Neural progenitor cell (in vitro differentiated cells): Measurements from ENCODE around the gene NTRK3. TPM values are rescaled to one million over a fixed set of nuclear protein-coding genes. Genes with fewer than 3 reads are reported as not detected.

Source experiments
- DNase-seq: peaks from one replicate; pipeline ENCODE4 v3.0.0-alpha.2; 2016; ENCODE audit warnings: low spot score
- H2AFZ ChIP-seq: fragments of 200-600 bp; sonication (generic); replicated peaks from 2 replicates; pipeline ENCODE4 v1.6.1; 2016; ENCODE audit warnings: antibody characterized with exemption
- H3F3A ChIP-seq: fragments of 200-600 bp; sonication (generic); 2 replicates; pipeline ENCODE4 v1.6.1; 2016; ENCODE audit warnings: antibody characterized with exemption, low read depth
- H3K27ac ChIP-seq: fragments of 200-600 bp; sonication (generic); 2 replicates; pipeline ENCODE4 v1.5.1; 2016; ENCODE audit warnings: mild to moderate bottlenecking
- H3K27me3 ChIP-seq: fragments of 200-600 bp; sonication (generic); 2 replicates; pipeline ENCODE4 v1.6.1; 2016; ENCODE audit warnings: mild to moderate bottlenecking, moderate library complexity
- H3K36me3 ChIP-seq: fragments of 200-600 bp; sonication (generic); 2 replicates; pipeline ENCODE4 v1.5.1; 2016
- H3K4me1 ChIP-seq: fragments of 200-600 bp; sonication (generic); 2 replicates; pipeline ENCODE4 v1.6.1; 2016; ENCODE audit warnings: mixed run types
- H3K4me2 ChIP-seq: fragments of 200-600 bp; sonication (generic); 2 replicates; pipeline ENCODE4 v1.6.1; 2016
- H3K4me3 ChIP-seq: fragments of 200-600 bp; sonication (generic); 2 replicates; pipeline ENCODE4 v1.5.1; 2016
- H3K79me2 ChIP-seq: fragments of 200-600 bp; sonication (generic); 2 replicates; pipeline ENCODE4 v1.6.1; 2016; ENCODE audit warnings: low read depth
- H3K9ac ChIP-seq: fragments of 200-600 bp; sonication (generic); 2 replicates; pipeline ENCODE4 v1.6.1; 2016
- H3K9me3 ChIP-seq: fragments of 200-600 bp; sonication (generic); 2 replicates; pipeline ENCODE4 v1.5.1; 2016; ENCODE audit warnings: low read depth
- H4K20me1 ChIP-seq: fragments of 200-600 bp; sonication (generic); 2 replicates; pipeline ENCODE4 v1.6.1; 2016; ENCODE audit warnings: low read depth
- H3K27ac Mint-ChIP-seq: 3 replicates; pipeline ENCODE4 v1.8.0; 2021; ENCODE audit warnings: mixed read lengths
- H3K27me3 Mint-ChIP-seq: 2 replicates; pipeline ENCODE4 v1.8.0; 2022; ENCODE audit warnings: low read depth, mild to moderate bottlenecking, inconsistent platforms, moderate library complexity, mixed read lengths; ENCODE audit not compliant: insufficient read depth
- H3K36me3 Mint-ChIP-seq: 3 replicates; pipeline ENCODE4 v1.8.0; 2021; ENCODE audit warnings: mixed read lengths
- H3K4me1 Mint-ChIP-seq: 3 replicates; pipeline ENCODE4 v1.8.0; 2021; ENCODE audit warnings: mixed read lengths
- H3K4me3 Mint-ChIP-seq: 3 replicates; pipeline ENCODE4 v1.8.0; 2021; ENCODE audit warnings: mild to moderate bottlenecking, moderate library complexity, mixed read lengths
- H3K9me3 Mint-ChIP-seq: 3 replicates; pipeline ENCODE4 v1.8.0; 2020; ENCODE audit warnings: mixed read lengths
- EZH2 ChIP-seq: fragments of 200-600 bp; sonication (generic); IDR thresholded peaks from 2 replicates; pipeline ENCODE4 v1.6.1; 2017; ENCODE audit warnings: antibody characterized with exemption, mild to moderate bottlenecking, moderate library complexity
- EZH2phosphoT487 ChIP-seq: fragments of 200-600 bp; sonication (generic); IDR thresholded peaks from 2 replicates; pipeline ENCODE4 v1.6.1; 2017; ENCODE audit warnings: antibody characterized with exemption
- total RNA-seq: library from RNA; depleted of rRNA; stranded (reverse); fragments of >200 nt; gene quantifications from 2 replicates; pipeline ENCODE4 v1.2.3, GENCODE V29; 2015; ENCODE audit warnings: low replicate concordance
- TF ChIP-seq, protein P1 (sequence below): fragments of 200-600 bp; sonication (generic); IDR thresholded peaks from 2 replicates; pipeline ENCODE4 v1.5.1; 2017; ENCODE audit warnings: antibody characterized with exemption, mild to moderate bottlenecking

Gene NTRK3
- total RNA-seq, 1 donor from 2014 or later = 2.0 TPM

DNA sequence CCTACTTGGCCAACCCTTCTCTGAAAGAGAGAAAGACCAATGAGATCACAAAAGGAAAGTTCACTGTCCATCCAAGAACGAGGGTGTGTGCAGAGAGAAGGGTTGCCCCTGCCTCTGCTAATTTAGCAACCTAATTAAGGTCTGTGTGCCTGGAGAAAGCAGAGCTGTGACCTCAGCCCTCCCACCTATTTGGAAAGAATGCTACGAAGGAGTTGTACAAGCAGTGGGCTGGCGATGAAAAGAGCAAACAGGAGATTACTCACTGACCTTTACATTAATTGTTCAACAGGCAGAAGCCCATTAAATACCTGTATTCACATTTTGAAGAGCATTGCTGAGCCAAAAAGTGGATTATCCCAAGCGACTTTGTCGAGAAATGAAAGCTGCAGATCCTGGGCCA is 314.9 kb downstream of the NTRK3 start:
- Mint-ChIP-seq H3K4me1 (peaks cover 17% of the 10 kb centered on the region), H3K27ac (no peak overlapping the region), H3K9me3 (peaks cover 2% of the 10 kb centered on the region), H3K4me3 (no peak overlapping the region), H3K36me3 (no peaks in the 10 kb centered on the region), H3K27me3 (peaks cover 17% of the 10 kb centered on the region)
- peaks cover 8% of the 10 kb centered on the region for H3K4me1 ChIP-seq
- DNase-seq = peak; percentile 55
- H3K27me3 ChIP-seq = peaks cover 7% of the 10 kb centered on the region
- H3K27ac ChIP-seq = no peak overlapping the region
- no peak overlapping the region for H3K4me2 ChIP-seq
- H3K36me3 ChIP-seq = no peaks in the 10 kb centered on the region
- H2AFZ ChIP-seq = no peak overlapping the region
- H3K4me3 ChIP-seq = no peak overlapping the region
- no peaks in the 10 kb centered on the region for H3K9me3 ChIP-seq
- no peaks in the 10 kb centered on the region for H4K20me1 ChIP-seq
- H3K79me2 ChIP-seq = no peaks in the 10 kb centered on the region
- H3K9ac ChIP-seq = no peak overlapping the region
- H3F3A ChIP-seq = peaks cover 8% of the 10 kb centered on the region
- no peak for TF ChIP-seq EZH2phosphoT487
- TF ChIP-seq EZH2 = no peak
- TF ChIP-seq, protein P1, sequence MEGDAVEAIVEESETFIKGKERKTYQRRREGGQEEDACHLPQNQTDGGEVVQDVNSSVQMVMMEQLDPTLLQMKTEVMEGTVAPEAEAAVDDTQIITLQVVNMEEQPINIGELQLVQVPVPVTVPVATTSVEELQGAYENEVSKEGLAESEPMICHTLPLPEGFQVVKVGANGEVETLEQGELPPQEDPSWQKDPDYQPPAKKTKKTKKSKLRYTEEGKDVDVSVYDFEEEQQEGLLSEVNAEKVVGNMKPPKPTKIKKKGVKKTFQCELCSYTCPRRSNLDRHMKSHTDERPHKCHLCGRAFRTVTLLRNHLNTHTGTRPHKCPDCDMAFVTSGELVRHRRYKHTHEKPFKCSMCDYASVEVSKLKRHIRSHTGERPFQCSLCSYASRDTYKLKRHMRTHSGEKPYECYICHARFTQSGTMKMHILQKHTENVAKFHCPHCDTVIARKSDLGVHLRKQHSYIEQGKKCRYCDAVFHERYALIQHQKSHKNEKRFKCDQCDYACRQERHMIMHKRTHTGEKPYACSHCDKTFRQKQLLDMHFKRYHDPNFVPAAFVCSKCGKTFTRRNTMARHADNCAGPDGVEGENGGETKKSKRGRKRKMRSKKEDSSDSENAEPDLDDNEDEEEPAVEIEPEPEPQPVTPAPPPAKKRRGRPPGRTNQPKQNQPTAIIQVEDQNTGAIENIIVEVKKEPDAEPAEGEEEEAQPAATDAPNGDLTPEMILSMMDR = no peak

DNA sequence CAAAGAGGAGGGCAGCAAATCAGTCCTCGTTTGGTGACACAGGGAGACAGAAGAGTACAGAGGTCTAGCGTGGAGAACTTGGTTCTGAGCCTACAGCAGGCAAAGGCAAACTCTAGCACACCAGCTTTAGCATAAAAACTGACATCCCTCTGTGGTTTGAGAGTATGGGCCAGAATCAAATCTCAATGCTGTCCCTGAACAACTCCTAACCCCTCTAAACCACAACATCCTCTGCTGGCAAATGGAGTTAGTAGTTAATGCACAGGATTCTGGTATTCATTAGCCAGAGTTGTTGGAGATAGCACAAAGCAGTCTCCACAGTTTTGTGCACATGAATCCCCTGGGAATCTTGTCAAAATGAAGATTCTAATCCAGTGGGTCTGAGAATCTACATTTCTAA is 315.8 kb downstream of the NTRK3 start:
- no peak for DNase-seq
- H3K27ac Mint-ChIP-seq = no peak overlapping the region

DNA sequence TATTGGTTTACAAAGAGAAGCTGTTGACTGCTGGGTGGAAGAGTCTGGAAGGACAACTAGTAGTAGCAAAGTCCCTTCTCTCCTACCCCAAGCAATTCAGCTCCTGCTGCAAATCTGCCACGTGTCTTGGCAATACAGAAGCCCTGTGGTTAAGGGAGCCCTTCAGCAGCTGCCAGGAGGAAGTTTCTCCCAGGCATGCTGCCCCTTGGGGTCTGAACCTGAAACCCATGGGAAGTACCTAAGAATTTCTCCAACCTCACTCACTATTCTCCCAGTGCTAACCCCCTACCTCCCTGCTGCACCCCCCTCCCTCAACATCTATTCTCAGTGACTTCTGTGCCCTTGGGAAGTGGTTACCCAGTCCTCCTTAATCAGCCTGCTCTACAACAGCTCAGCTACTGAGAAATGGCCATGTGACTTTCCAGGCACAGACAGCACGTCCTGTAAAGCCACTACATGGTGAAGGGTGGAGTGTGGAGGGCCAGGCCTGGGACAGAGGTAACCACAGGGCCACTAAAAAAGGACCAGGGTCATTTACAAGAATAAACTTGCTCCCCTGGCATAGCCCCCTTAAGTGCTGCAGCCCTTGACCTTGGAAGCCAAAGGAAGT is 316.6 kb downstream of the NTRK3 start:
- no peak overlapping the region for H3K27ac ChIP-seq
- H3K27me3 Mint-ChIP-seq = peaks cover 14% of the 10 kb centered on the region
- peaks cover 8% of the 10 kb centered on the region for H3F3A ChIP-seq
- peaks cover 2% of the 10 kb centered on the region for H3K9me3 Mint-ChIP-seq
- H3K4me3 ChIP-seq = no peak overlapping the region
- H3K79me2 ChIP-seq = no peaks in the 10 kb centered on the region
- H3K27ac Mint-ChIP-seq = no peak overlapping the region
- peaks cover 8% of the 10 kb centered on the region for H3K4me1 ChIP-seq
- no peaks in the 10 kb centered on the region for H3K9me3 ChIP-seq
- peaks cover 7% of the 10 kb centered on the region for H3K27me3 ChIP-seq
- no peak overlapping the region for H2AFZ ChIP-seq
- no peak overlapping the region for H3K4me3 Mint-ChIP-seq
- H3K4me1 Mint-ChIP-seq = peaks cover 17% of the 10 kb centered on the region
- DNase-seq = no peak
- H3K9ac ChIP-seq = no peak overlapping the region
- no peaks in the 10 kb centered on the region for H3K36me3 ChIP-seq
- H4K20me1 ChIP-seq = no peaks in the 10 kb centered on the region
- TF ChIP-seq, protein P1 = no peak
- TF ChIP-seq EZH2 = no peak
- no peak for TF ChIP-seq EZH2phosphoT487
- no peak overlapping the region for H3K4me2 ChIP-seq
- H3K36me3 Mint-ChIP-seq = no peaks in the 10 kb centered on the region

More for the DNA sequence above, 315.8 kb downstream of the NTRK3 start:
- H3K4me1 Mint-ChIP-seq = peaks cover 17% of the 10 kb centered on the region
- Histone ChIP-seq H3K4me3 (no peak overlapping the region), H3K9me3 (no peaks in the 10 kb centered on the region), H3F3A (peaks cover 8% of the 10 kb centered on the region), H3K4me1 (peaks cover 8% of the 10 kb centered on the region), H3K27me3 (peaks cover 7% of the 10 kb centered on the region), H3K4me2 (no peak overlapping the region), H3K79me2 (no peaks in the 10 kb centered on the region), H3K36me3 (no peaks in the 10 kb centered on the region), H4K20me1 (no peaks in the 10 kb centered on the region), H3K27ac (no peak overlapping the region), H3K9ac (no peak overlapping the region), H2AFZ (no peak overlapping the region)
- peaks cover 2% of the 10 kb centered on the region for H3K9me3 Mint-ChIP-seq
- TF ChIP-seq EZH2 = no peak
- no peak for TF ChIP-seq EZH2phosphoT487
- TF ChIP-seq, protein P1 = no peak
- peaks cover 17% of the 10 kb centered on the region for H3K27me3 Mint-ChIP-seq
- H3K36me3 Mint-ChIP-seq = no peaks in the 10 kb centered on the region
- H3K4me3 Mint-ChIP-seq = no peak overlapping the region
